ENCODE results near the gene CFDP1. TPM values are rescaled to one million over a fixed set of nuclear protein-coding genes. Genes with fewer than 3 reads are reported as not detected.
A peak's percentile ranks its signal among the peaks of the same experiment; 100 is the strongest.

CFDP1 gene
- total RNA-seq, 1 experiment from 2014 or later = 32.1 TPM

DNA sequence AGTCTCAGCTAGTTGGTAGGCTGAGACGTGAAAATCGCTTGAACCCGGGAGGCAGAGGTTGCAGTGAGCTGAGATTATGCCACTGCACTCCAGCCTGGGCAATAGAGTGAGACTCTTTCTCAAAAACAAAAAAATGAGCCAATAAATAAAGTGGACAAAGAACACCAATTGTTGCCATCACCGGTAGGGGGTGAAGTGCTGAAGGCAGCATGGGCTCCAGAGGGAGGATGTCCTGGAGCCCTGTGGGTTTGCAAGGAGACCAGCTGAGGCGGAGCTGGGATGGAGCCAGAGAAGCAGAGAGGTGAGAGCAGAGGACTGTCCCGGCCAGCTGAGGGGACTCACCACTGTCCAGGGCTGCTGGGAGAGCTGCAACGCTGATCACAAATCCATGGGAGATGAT is 48.2 kb upstream of the CFDP1 start:
- H2AFZ ChIP-seq (ENCODE audit: low read length) = no peak overlapping the region
- no peaks in the 10 kb centered on the region for H3K9me2 ChIP-seq (replicated peaks; ENCODE audit: low read length)
- H3K79me2 ChIP-seq (ENCODE audit: low read length) = no peaks in the 10 kb centered on the region
- ATAC-seq (no peak), DNase-seq (no peak)
- no peak overlapping the region for H3K9ac ChIP-seq (ENCODE audit: low read length)
- POLR2A ChIA-PET (ENCODE audit: unreplicated experiment) = interaction anchor here (0.6 kb wide), 1 partner anchor 27 kb away, joined by 3 read pairs; no protein-coding TSS in a partner anchor
- H3K4me2 ChIP-seq (ENCODE audit: low read length) = no peak overlapping the region
- no peaks in the 10 kb centered on the region for H3K27me3 ChIP-seq (ENCODE audit: low read length)
- H3K4me1 ChIP-seq (ENCODE audit: insufficient read depth, low read length) = peaks cover 50% of the 10 kb centered on the region
- no peak overlapping the region for H3K4me3 ChIP-seq (ENCODE audit: low read length)
- TF ChIP-seq EZH2phosphoT487 (IDR thresholded peaks at IDR 0.05; ENCODE audit: borderline replicate concordance, low read length) = no peak
- no peak for TF ChIP-seq EZH2 (IDR thresholded peaks at IDR 0.05; ENCODE audit: low read length, unreplicated experiment)
- TF ChIP-seq, protein P1, sequence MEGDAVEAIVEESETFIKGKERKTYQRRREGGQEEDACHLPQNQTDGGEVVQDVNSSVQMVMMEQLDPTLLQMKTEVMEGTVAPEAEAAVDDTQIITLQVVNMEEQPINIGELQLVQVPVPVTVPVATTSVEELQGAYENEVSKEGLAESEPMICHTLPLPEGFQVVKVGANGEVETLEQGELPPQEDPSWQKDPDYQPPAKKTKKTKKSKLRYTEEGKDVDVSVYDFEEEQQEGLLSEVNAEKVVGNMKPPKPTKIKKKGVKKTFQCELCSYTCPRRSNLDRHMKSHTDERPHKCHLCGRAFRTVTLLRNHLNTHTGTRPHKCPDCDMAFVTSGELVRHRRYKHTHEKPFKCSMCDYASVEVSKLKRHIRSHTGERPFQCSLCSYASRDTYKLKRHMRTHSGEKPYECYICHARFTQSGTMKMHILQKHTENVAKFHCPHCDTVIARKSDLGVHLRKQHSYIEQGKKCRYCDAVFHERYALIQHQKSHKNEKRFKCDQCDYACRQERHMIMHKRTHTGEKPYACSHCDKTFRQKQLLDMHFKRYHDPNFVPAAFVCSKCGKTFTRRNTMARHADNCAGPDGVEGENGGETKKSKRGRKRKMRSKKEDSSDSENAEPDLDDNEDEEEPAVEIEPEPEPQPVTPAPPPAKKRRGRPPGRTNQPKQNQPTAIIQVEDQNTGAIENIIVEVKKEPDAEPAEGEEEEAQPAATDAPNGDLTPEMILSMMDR (conservative IDR thresholded peaks at IDR 0.05; ENCODE audit: low read depth, low read length) = no peak
- no peaks in the 10 kb centered on the region for H3K9me3 ChIP-seq (ENCODE audit: low read length)
- no TSS peak for BruUV-seq (replicated peaks)
- intact Hi-C loops (cut with micrococcal nuclease) = no loop called here
- CTCF ChIA-PET = interaction anchor here (0.5 kb wide), 1 partner anchor 36 kb away, joined by 4 read pairs; no protein-coding TSS in a partner anchor
- no peaks in the 10 kb centered on the region for H4K20me1 ChIP-seq (ENCODE audit: low read length)
- no peak overlapping the region for H3K27ac ChIP-seq (ENCODE audit: low read length)
- H3K36me3 ChIP-seq (ENCODE audit: low read depth, low read length) = no peaks in the 10 kb centered on the region
- no peaks in the 10 kb centered on the region for H3F3A ChIP-seq (ENCODE audit: low read length, unreplicated experiment)

DNA sequence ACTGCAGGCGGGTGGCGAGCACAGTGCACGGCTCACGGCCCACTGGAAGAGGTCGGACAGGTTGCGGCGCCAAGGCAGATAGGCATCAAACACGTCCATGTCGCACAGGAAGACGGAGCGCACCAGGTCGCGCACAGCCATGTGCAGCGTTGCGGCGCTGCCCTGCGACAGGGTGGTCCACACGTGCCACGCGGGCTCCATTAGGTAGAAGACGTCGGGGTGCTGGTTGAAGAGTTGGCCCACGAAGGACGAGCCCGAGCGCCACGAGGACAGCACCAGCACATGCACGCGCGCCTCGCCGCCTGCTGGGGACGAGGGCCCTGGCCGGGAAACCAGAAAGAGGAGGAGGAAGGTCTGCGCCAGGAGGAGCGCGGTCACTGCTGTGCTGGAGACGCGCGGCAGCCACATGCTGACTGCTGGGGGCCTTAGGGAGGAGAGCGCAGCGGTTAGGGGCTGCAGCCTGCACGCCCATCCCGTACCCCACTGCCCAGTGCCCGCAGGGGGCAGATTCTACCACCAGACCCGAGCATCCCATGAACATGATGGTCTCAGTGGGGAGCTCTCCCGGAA is 46.2 kb upstream of the CFDP1 start:
- DNase-seq = no peak
- H2AFZ ChIP-seq (ENCODE audit: low read length) = no peak overlapping the region
- H4K20me1 ChIP-seq (ENCODE audit: low read length) = no peaks in the 10 kb centered on the region
- ChIA-PET CTCF (no interaction called here), POLR2A (ENCODE audit: unreplicated experiment) (no interaction called here)
- H3K9ac ChIP-seq (ENCODE audit: low read length) = no peak overlapping the region
- intact Hi-C loops (cut with micrococcal nuclease) = no loop called here
- no peaks in the 10 kb centered on the region for H3K79me2 ChIP-seq (ENCODE audit: low read length)
- TF ChIP-seq, protein P1 (conservative IDR thresholded peaks at IDR 0.05; ENCODE audit: low read depth, low read length) = no peak
- no peak for ATAC-seq
- no peaks in the 10 kb centered on the region for H3K9me3 ChIP-seq (ENCODE audit: low read length)
- H3K27me3 ChIP-seq (ENCODE audit: low read length) = no peaks in the 10 kb centered on the region
- no peaks in the 10 kb centered on the region for H3F3A ChIP-seq (ENCODE audit: low read length, unreplicated experiment)
- no peaks in the 10 kb centered on the region for H3K36me3 ChIP-seq (ENCODE audit: low read depth, low read length)
- H3K27ac ChIP-seq (ENCODE audit: low read length) = no peak overlapping the region
- H3K9me2 ChIP-seq (replicated peaks; ENCODE audit: low read length) = no peaks in the 10 kb centered on the region
- no TSS peak for BruUV-seq (replicated peaks)
- H3K4me1 ChIP-seq (ENCODE audit: insufficient read depth, low read length) = peaks cover 39% of the 10 kb centered on the region
- H3K4me2 ChIP-seq (ENCODE audit: low read length) = no peak overlapping the region
- no peak overlapping the region for H3K4me3 ChIP-seq (ENCODE audit: low read length)

DNA sequence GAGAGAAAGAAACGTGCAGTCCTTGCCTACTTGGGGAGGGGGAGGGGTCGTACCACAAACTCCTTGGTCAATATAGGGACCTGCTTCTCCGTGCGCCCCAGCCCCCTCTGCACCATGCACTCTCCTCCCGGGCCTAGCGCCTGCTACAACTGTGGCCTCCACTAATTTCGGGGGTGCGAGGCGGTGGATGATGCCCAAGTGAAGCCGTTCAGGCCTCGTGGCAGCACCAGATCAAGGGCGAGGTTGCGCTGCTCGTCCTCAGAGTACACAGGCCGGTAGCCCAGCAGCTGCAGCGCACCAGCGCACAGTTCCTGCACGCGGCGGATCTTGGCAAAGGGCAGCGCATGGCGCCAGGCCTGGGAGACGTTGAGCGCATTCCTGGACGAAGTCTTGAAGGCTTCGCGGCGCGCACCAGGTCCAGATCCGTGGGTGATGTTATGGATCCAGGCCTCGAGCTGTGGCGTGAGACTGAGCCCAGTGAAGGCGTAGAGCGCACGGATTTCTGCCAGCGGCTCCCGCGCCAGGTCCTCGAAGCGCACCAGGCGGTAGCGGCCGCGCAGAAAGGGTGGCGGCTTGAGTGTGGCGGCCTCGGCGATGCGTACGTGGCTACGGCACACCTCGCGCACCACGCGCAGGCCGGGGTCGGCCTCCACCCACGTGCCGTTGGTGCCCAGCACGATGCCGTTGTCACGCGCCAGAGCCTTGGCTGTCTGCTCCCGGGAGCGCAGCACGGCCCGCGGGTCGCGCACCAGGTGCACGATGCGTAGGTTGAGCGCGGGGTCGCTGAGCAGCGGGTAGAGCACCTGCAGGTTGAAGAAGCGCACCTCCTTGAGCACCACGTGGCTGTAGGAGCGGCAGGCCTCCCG is 45.4 kb upstream of the CFDP1 start:
- H3K9me3 ChIP-seq (ENCODE audit: low read length) = no peaks in the 10 kb centered on the region
- H3K36me3 ChIP-seq (ENCODE audit: low read depth, low read length) = no peaks in the 10 kb centered on the region
- H3K9me2 ChIP-seq (replicated peaks; ENCODE audit: low read length) = no peaks in the 10 kb centered on the region
- ATAC-seq (no peak), DNase-seq (no peak)
- no peaks in the 10 kb centered on the region for H3K79me2 ChIP-seq (ENCODE audit: low read length)
- CTCF ChIA-PET = no interaction called here
- no peaks in the 10 kb centered on the region for H3K27me3 ChIP-seq (ENCODE audit: low read length)
- no peak for TF ChIP-seq EZH2phosphoT487 (IDR thresholded peaks at IDR 0.05; ENCODE audit: borderline replicate concordance, low read length)
- TF ChIP-seq, protein P1 (conservative IDR thresholded peaks at IDR 0.05; ENCODE audit: low read depth, low read length) = no peak
- TF ChIP-seq EZH2 (IDR thresholded peaks at IDR 0.05; ENCODE audit: low read length, unreplicated experiment) = no peak
- H3K4me2 ChIP-seq (ENCODE audit: low read length) = peak overlapping the region; percentile 53; the same call in 1 of the 2 replicates
- H3K9ac ChIP-seq (ENCODE audit: low read length) = no peak overlapping the region
- peaks cover 32% of the 10 kb centered on the region for H3K4me1 ChIP-seq (ENCODE audit: insufficient read depth, low read length)
- no peak overlapping the region for H3K27ac ChIP-seq (ENCODE audit: low read length)
- no peaks in the 10 kb centered on the region for H4K20me1 ChIP-seq (ENCODE audit: low read length)
- H2AFZ ChIP-seq (ENCODE audit: low read length) = no peak overlapping the region
- no TSS peak for BruUV-seq (replicated peaks)
- H3F3A ChIP-seq (ENCODE audit: low read length, unreplicated experiment) = no peaks in the 10 kb centered on the region
- POLR2A ChIA-PET (ENCODE audit: unreplicated experiment) = no interaction called here
- H3K4me3 ChIP-seq (ENCODE audit: low read length) = no peak overlapping the region
- intact Hi-C loops (cut with micrococcal nuclease) = no loop called here

Data from PC-3 (cell line).